Hematopoietic multipotent progenitor cell treated with erythropoietin and hydrocortisone succinate and interleukin-3 and kit ligand, for 8 days (in vitro differentiated cells): ENCODE results near the gene CADM1.

ENCODE experiments used
- DNase-seq: peaks from one replicate; pipeline ENCODE4 v3.0.0-alpha.2; 2015

CADM1 gene

DNA sequence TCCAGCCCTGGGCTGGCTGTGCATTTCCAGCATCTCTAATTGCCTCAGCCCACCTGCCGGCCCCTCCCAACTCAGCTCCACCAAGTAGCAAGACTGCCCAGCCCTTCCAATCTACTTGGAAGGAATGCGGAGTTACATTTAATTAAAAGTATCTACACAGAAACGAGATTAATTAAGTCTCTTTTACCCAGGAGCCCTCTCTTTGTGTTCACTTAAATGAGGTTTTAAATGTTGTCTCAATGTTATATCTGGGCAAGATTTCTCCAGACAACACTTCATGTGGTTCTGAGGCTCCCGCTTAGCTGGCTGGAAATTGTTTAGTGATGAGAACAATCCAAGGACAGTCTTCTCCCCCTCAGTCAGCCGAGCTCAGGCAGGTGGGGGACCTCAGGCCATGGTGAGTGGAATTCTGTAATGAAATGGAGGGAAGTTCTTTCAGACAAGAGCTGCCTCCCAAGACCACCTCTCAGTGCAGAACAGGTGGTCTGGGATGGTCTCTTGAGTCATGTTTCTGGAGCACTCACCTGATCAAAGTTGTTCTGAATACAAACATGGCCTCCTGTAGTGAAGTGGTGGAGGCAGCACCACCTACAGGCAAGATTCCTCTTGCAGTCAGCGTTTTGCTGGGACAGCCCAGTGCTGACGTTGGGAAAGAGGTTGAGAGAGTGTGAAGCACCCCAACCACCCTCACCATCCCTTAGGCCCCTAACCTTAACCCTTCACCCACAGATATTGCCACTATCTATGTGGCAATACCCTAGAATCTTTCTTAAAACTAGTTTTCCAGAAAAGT is 371.6 kb downstream of the CADM1 start:
- no peak for DNase-seq

DNA sequence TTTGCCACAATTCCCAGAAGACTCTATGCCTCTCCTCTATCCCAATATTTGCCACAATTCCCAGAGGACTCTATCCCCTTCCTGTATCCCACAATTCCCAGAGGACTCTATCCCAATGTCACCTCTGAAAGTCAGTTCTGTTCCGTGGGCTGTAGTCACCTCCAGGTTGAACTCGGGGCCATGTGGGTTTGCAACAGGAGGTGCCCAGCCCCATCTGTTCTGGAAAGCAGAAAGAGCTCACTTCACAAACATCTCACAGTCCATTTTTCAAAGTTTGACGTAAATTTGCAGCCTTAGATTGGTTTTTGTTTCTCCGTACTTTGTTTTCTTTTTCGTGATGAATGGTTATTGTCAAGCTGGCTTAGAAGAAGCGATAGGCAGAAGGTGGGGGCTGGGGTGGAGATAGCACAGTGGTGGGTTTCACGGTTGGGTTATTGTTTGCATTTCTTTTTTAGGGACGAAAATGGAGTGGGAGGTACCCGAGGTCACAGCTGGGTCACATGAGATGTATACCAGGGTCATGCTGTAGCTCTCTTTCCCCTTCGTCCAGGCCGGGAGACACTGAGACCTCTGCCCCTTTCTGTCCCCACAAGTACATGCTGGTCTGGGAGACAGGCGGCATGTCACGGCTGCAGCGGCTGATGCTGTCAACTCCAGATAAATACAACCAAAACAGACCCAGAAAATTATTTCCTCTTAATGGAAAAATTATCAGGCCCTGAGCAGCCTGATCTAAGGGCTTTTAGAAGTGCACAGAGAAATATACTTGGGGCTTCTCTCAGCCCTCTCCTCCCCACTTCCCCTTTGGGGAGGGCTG is 374.5 kb downstream of the CADM1 start:
- no peak for DNase-seq

DNA sequence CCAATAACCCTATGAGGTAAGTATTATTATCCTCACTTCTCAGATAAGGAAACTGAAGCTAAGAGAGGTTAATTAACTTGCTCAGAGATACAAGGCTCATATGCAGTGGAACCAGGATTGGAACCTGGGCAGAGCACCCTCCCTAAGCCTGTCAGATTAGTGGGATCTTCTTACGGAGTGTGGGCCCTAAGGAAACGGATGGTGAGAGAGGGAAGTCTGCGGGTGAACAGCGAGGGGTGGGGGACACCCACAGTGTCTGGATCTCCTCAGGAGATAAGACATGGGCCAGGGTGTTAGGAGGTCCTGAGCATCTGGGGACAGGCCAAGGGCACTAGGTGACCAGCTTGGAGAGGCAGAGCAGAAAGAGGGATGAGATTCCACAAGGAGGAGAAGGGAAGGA is 376.0 kb downstream of the CADM1 start:
- no peak for DNase-seq

DNA sequence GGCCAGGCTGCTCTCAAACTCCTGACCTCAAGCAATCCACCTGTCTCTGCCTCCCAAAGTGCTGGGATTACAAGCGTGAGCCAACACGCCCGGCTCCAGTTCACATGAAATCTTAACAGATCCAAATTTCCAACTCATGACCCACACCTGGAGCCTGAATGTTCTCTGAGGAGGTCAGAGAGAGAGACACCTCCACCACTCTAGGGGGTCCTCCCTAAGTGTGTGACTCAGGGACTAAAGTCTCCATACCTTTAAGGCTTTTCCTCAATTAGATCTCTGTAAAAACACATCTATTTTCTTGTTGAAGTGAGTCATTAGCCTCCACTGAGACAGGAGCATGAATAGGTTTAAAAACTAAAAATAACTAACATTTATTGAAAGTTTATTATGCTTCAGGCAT is 376.4 kb downstream of the CADM1 start:
- DNase-seq, result no peak

DNA sequence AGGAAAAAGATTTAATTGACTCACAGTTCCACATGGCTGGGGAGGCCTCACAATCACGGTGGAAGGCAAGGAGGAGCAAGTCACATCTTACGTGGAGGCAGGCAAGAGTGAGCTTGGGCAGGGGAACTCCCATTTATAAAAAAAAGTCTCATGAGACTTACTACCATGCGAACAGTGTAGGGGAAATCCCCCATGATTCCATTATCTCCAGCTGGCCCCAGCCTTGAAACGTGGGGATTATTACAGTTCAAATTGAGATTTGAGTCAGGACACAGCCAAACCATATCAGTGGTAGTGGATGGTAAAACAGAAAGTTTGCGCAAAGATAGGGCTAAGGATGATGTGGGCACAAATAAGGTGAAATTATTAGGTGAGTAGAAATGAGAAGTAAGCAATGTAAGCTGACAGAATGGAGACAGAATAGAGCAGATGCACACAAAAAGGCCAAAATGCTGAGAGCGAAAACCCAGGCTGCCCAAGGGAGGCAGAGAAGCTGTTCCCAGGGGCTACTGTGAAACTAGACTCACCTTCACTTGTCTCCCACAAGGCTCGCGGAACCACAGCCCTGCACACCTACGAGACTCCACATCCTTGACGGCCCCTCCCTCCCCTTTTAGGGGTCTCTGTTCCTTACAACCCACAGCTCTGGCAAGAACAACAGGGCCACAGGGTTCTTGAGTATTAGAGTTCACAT is 377.6 kb downstream of the CADM1 start:
- no peak for DNase-seq

DNA sequence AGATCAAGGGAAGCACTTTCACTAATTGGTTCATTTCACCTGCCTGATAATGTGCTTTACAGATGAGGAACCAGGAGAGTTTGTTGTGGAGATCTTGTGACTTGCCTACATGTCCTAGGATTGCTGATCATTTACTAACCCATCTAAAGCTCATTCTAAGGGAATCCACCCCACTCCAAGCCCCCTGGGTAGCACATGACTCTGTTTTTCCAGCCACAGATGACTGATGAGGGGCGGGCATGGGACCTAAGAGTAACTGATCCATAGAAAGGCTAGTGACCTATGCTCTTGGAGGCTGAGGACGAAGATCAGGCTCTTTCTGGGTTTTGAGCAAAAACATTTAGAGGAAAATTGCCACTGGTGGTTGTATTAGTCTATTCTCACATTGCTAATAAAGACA is 378.1 kb downstream of the CADM1 start:
- DNase-seq, result no peak

DNA sequence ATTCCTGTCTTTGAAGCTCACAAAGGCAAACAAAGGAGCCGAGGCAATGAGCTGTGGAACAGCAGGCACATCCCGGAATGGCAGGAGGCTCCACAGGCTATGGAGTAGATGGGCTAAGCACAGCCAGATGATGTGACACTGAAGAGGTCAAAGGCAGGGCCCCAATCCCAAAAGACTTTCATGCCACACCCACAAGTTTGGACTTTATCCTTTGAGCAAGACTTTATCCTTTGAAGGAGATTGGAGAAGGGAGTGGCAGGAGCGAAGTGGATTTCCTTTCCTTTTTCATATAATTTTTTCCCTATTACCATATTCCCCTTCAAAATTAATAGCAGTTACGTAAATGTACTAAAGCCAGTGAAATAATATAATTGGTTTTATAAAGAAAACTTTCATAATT is 379.4 kb downstream of the CADM1 start:
- DNase-seq, result no peak

DNA sequence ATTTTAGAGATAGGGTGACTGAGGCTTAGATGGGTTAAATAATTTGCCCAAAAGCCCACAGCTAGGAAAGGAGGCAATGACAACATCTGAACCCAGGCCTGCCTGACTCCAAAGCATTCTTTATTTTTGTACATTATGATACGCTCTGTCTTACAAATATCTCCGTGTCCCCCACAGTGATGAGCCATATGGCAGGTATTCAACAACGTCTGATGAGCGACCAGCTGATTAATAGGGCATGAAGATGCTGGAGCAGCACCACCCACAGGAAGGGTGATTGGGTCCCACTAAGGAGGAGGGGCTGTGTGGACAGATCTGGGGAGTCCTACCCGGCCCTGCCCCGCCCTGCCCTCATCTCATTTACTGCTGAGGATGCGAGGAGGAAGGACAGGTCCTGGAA is 380.6 kb downstream of the CADM1 start:
- no peak for DNase-seq

DNA sequence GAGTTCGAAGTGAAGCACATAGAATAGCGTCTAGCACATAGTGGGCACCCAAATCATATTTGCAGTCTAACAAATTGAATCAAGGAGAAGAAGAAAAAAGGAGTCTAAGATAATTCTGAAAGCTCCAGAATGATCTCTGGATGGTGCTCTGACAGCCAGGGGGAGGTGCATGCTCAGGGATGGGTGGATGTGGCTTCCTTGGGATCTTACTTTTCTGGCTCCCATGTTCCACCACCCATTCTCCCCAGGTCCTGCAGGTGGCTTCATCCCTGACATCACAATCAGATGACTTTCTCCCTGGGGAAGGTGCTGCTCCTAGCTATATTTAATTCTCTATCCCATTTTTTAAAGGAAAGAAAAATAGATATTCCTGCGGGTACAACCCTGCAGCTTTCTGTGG is 381.9 kb downstream of the CADM1 start:
- no peak for DNase-seq
